Activated T-cell treated with anti-CD3 and anti-CD28 coated beads for 24 hours (primary cell): ENCODE measurements around the gene LRRC8B.

Experiments used
- DNase-seq: peaks from one replicate; pipeline ENCODE4 v3.0.0-alpha.2; 2020; ENCODE audit warnings: low read depth

LRRC8B gene

GRCh38 chr1:89547563-89548116 is 23.0 kb downstream of the LRRC8B start:
- DNase-seq = no peak

- DNase-seq = no peak
Measured at GRCh38 chr1:89548122-89548857, 23.7 kb downstream of the LRRC8B start.

DNA sequence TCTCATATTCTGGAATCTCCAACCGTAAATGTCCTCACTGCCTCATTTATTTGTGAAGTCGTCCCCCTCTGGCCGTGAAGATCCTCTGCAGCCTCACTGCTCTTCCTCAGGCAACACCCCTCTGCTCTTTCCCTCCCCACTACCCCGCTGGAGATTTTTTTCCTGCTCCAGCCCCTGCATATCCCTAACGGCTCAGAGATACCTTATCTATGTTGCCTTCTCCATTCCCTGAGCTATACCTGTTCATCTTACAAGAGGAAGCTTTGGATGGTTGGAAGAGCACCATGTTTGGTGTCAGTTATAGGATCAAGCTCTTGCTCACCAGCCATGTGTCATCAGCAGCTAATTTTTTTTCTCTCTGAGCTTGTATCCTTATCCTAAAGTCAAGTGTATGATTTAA is 26.4 kb downstream of the LRRC8B start:
- no peak for DNase-seq

- DNase-seq = no peak
Measured at GRCh38 chr1:89552471-89553081, 27.9 kb downstream of the LRRC8B start.

GRCh38 chr1:89553157-89553556 is 28.5 kb downstream of the LRRC8B start:
- no peak for DNase-seq

DNA sequence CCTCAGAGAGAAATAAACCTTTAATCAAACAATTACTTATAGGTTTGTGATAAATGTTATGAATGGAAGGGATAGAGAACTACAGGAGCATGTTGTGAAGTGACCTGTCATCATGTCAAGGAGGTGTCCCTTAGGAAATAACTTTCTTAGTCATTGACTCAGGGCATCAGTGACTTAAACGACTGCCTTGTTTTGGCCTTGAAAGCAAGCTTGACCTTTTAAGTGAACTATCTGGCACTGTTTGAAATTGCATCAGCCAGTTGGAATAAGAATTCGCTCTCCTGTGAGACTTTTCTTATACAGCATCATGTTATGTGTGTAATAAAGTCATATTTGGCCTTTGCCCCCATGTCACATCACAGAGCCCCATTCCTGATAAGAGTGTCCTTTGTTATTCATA is 30.9 kb downstream of the LRRC8B start:
- DNase-seq = no peak

GRCh38 chr1:89556726-89557444 is 32.3 kb downstream of the LRRC8B start:
- DNase-seq = no peak

DNA sequence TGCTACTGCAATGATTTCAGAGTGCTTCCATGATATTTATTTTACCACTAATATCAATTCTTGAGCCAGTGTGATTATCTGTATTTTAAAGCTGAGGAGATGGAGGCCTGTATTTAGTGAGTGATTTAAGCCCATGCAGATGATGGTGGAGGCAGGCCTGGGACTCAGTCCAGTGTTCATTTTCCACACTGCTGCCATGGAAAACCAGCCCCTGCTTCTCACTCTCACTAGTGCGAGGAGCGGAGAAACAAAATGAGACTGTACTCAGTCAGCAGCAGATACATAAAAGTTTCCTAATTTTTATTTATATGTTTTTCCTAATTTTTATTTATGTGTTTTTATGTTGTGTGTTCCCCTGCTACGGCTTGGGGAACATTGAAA is 32.8 kb downstream of the LRRC8B start:
- no peak for DNase-seq

- no peak for DNase-seq
Measured at GRCh38 chr1:89557956-89558355, 33.3 kb downstream of the LRRC8B start.

DNA sequence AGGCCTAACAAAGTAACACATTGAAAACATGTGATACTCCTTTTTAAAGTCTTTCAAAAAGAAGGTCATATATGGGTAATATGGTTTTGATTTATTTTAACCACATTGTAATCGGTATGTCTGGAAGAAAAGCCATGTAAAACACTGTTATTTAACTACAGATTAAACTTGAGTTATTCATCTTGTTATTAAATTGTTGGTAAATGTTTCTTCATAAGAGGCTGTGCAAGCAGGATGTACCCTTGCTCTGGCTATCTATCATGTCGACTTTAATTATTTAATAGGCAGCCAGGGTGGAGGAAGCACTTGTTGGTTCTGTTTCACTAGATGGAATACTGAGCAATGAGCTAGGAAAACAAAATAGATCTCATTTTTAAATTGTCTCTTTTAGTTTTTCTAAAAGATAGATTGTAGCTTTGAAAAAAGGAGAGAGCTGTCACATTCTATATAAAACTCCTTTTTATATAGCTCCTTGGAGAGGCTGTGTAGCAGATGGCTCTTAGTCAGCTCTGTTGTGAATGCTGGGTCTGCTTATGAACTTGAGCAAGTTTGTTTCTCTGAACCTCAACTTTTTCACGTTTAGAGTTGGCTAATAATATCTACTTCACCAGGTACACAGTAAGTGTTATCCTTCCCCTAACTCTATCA is 39.5 kb downstream of the LRRC8B start:
- DNase-seq = no peak

DNA sequence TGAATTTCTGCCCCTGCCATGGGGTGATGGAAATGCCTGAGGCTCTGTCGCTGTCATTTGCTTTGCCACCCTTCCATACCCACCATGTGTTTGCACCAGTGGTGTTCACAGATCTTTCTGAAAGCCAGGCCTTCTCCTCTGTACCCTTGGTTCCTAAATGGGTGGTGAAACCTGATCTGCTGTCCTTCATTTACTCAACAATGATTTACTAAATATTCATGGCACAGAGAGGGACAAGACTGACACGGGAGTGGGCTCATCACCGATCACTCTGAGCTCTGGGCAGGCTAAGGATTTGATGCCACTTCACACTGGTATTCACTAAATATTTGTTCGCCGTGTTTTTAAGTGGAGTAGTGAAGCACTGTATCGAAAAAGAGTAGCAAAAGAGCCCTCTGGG is 40.9 kb downstream of the LRRC8B start:
- no peak for DNase-seq

- no peak for DNase-seq
Measured at GRCh38 chr1:89566761-89567174, 42.1 kb downstream of the LRRC8B start.

DNA sequence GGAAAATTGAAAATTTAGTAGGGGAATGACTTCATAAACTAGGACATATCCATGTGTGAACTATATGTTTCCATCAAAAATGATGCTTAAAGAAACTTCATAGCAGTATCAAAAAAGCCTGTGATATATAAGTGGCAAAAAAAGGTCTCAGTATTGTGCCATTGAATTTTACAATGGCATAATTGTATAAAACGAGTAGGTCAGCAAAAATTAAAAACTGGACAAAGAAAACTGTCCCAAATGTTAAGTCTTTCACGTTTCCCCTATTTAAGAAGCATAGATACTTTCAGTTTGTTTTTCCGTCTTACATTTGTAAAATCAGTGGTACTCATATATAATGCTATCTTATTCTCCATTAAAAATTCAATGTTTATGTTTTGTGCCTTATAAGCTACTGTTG is 43.2 kb downstream of the LRRC8B start:
- no peak for DNase-seq

DNA sequence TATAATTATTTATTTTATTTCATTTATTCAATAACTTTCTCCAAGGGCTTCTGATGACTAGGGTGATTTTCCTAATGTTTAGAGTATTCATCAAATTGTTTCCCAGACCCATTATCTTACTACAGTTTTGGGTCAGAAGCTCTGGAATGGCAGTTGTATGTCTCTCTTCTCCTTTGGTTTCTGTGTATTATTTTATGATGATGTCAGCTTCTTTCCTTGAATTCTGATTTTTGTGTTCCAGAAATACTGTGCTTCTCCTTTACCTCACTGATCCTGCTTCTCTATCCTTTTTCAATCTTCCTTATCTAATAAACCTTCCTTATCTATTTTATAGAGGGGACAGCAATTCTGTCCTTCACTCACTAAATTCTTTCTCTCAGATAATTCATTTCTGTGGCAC is 48.8 kb downstream of the LRRC8B start:
- DNase-seq = no peak

DNA sequence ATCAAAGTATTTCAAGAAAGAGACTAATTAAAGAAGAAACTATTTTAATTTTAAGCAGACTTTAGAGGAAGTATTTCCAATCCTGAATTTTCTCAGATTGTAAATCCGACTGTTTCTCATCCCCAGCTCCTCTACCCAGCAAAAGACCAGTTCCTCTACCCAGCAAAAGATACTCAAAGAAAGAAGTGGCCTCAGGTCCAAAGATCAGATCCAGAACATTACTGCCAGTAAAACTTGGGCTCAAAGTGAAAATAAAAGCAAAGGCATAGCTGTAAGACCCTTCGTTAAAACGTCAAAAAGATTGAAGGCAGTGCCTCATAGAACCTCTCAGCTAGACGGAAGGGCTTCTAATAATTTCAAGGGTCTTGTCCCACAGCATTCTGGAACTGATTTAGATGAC is 50.0 kb downstream of the LRRC8B start:
- DNase-seq = no peak

- no peak for DNase-seq
Measured at GRCh38 chr1:89575207-89575606, 50.6 kb downstream of the LRRC8B start.

GRCh38 chr1:89576013-89576412 is 51.4 kb downstream of the LRRC8B start:
- DNase-seq = no peak

GRCh38 chr1:89578151-89578550 is 53.5 kb downstream of the LRRC8B start:
- no peak for DNase-seq

GRCh38 chr1:89578946-89579684 is 54.5 kb downstream of the LRRC8B start:
- no peak for DNase-seq

- no peak for DNase-seq
Measured at GRCh38 chr1:89580036-89580435, 55.4 kb downstream of the LRRC8B start.

DNA sequence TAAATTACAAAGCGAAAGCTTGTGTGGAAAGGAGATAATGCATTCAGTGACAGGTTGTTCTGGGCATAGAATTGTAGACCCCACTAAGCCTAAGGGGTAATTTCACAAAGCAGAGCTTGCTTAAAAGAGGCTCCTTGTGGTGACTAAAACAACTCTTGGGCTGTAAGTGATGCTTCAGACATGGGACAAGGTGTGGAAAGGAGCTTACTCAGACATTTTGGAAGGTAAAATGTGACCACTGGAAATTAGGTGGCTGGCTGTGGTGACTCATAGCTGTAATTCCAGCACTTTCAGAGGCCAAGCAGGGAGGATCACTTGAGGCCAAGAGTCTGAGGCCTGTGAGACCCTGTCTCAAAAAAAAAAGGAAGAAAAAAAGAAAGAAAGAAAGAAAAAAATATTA is 57.2 kb downstream of the LRRC8B start:
- DNase-seq = no peak

DNA sequence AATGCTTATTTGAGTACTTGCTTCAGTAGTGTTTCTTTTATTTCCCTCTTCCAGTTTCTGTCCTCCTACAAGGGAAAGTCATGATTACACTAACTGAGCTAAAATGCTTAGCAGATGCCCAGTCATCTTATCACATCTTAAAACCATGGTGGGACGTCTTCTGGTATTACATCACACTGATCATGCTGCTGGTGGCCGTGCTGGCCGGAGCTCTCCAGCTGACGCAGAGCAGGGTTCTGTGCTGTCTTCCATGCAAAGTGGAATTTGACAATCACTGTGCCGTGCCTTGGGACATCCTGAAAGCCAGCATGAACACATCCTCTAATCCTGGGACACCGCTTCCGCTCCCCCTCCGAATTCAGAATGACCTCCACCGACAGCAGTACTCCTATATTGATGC is 57.9 kb downstream of the LRRC8B start:
- DNase-seq = no peak
